22Rv1 (cell line): Measurements from ENCODE around the gene EVL.
"Not testable (repeated sequence)": the region's sequence is repeated elsewhere in the genome, so short reads cannot be mapped to it uniquely, and the experiment has no call there.

ENCODE experiments used
- H3K27ac ChIP-seq: fragments of 450-650 bp; 2 replicates; pipeline ENCODE4 v1.5.1; 2017
- CTCF ChIP-seq: fragments of 450-650 bp; IDR thresholded peaks from 2 replicates; pipeline ENCODE4 v1.5.1; 2017; ENCODE audit warnings: mild to moderate bottlenecking
- ZFX ChIP-seq: fragments of 450-650 bp; IDR thresholded peaks from 2 replicates; pipeline ENCODE4 v1.6.1; 2017; ENCODE audit warnings: antibody characterized with exemption, borderline replicate concordance

EVL gene

GRCh38 chr14:100025111-100025510 is 40.1 kb upstream of the EVL start:
- H3K27ac ChIP-seq: no peak overlapping the region
- TF ChIP-seq CTCF (peak; percentile 52), ZFX (no peak)

GRCh38 chr14:100027771-100028490 is 37.3 kb upstream of the EVL start:
- no peak overlapping the region for H3K27ac ChIP-seq
- TF ChIP-seq ZFX: no peak

- H3K27ac ChIP-seq: peak overlapping the region; percentile 19
- no peak for TF ChIP-seq ZFX
- peak; percentile 18; the same call in 1 of the 2 replicates for TF ChIP-seq CTCF
These were observed 36.1 kb upstream of the EVL start for GRCh38 chr14:100028990-100029677.

- H3K27ac ChIP-seq: not testable (repeated sequence)
These were observed 35.2 kb upstream of the EVL start for GRCh38 chr14:100030006-100030405.

GRCh38 chr14:100030452-100031153 is 34.6 kb upstream of the EVL start:
- H3K27ac ChIP-seq: no peak overlapping the region
- TF ChIP-seq CTCF (no peak), ZFX (no peak)

GRCh38 chr14:100031506-100032281 is 33.5 kb upstream of the EVL start:
- no peak overlapping the region for H3K27ac ChIP-seq
- TF ChIP-seq CTCF (no peak), ZFX (no peak)

GRCh38 chr14:100032738-100033137 is 32.5 kb upstream of the EVL start:
- TF ChIP-seq CTCF: no peak
- TF ChIP-seq ZFX: no peak
- H3K27ac ChIP-seq: no peak overlapping the region
